GM23338 (cell line): ENCODE data around the gene PYGO2.

ENCODE experiments used
- CREB1 ChIP-seq: fragments of 250-450 bp; sonication (Bioruptor Pico); IDR thresholded peaks from 2 replicates; pipeline ENCODE4 v1.5.0; 2020; ENCODE audit warnings: low read depth, mild to moderate bottlenecking, moderate library complexity
- CTCF ChIP-seq, 2 experiments: fragments of 200-600 bp in 1 of 2; sonication (generic) in 1 of 2; conservative IDR thresholded peaks; 2 replicates each; pipeline versions ENCODE4 v1.5.1 to v1.6.1; 2016 to 2017; ENCODE audit warnings: antibody characterized with exemption in 2 of 2, low read depth in 2 of 2, mild to moderate bottlenecking in 2 of 2, moderate library complexity in 1 of 2
- EZH2 ChIP-seq: fragments of 200-600 bp; sonication (generic); IDR thresholded peaks from one replicate; pipeline ENCODE4 v1.8.0; 2017; ENCODE audit warnings: antibody characterized with exemption, mild to moderate bottlenecking, low read depth; ENCODE audit not compliant: unreplicated experiment
- EZH2phosphoT487 ChIP-seq: fragments of 200-600 bp; sonication (generic); IDR thresholded peaks from one replicate; pipeline ENCODE4 v1.8.1; 2018; ENCODE audit warnings: antibody characterized with exemption; ENCODE audit not compliant: unreplicated experiment
- JUNB ChIP-seq: IDR thresholded peaks from one replicate; pipeline ENCODE4 v1.6.1; 2016; ENCODE audit warnings: antibody characterized with exemption; ENCODE audit not compliant: unreplicated experiment
- NANOG ChIP-seq: IDR thresholded peaks from 2 replicates; pipeline ENCODE4 v1.6.1; 2016; ENCODE audit warnings: antibody characterized with exemption, borderline replicate concordance
- POLR2AphosphoS5 ChIP-seq: IDR thresholded peaks from 2 replicates; pipeline ENCODE4 v1.6.1; 2016; ENCODE audit warnings: antibody characterized with exemption, low read depth
- REST ChIP-seq: IDR thresholded peaks from one replicate; pipeline ENCODE4 v1.6.1; 2018; ENCODE audit warnings: antibody characterized with exemption; ENCODE audit not compliant: unreplicated experiment
- STAT1 ChIP-seq: IDR thresholded peaks from one replicate; pipeline ENCODE4 v1.6.1; 2016; ENCODE audit warnings: antibody characterized with exemption; ENCODE audit not compliant: unreplicated experiment
- ZNF331 ChIP-seq: fragments of 250-450 bp; sonication (Bioruptor Pico); IDR thresholded peaks from 2 replicates; pipeline ENCODE4 v1.5.0; 2020; ENCODE audit warnings: low read depth, mild to moderate bottlenecking, moderate library complexity

GRCh38 chr1:154989195-154989860 is 27.7 kb upstream of the PYGO2 start:
- TF ChIP-seq CTCF (conservative IDR thresholded peaks at IDR 0.05; ENCODE audit: low read depth in 2 of 2) (no peak), POLR2AphosphoS5 (no peak), REST (no peak), EZH2phosphoT487 (no peak), EZH2 (no peak), STAT1 (no peak), NANOG (no peak), CREB1 (CRISPR knock-in tag) (no peak), ZNF331 (no peak), JUNB (no peak)
